ENCODE measurements around the gene CD96.

DNA sequence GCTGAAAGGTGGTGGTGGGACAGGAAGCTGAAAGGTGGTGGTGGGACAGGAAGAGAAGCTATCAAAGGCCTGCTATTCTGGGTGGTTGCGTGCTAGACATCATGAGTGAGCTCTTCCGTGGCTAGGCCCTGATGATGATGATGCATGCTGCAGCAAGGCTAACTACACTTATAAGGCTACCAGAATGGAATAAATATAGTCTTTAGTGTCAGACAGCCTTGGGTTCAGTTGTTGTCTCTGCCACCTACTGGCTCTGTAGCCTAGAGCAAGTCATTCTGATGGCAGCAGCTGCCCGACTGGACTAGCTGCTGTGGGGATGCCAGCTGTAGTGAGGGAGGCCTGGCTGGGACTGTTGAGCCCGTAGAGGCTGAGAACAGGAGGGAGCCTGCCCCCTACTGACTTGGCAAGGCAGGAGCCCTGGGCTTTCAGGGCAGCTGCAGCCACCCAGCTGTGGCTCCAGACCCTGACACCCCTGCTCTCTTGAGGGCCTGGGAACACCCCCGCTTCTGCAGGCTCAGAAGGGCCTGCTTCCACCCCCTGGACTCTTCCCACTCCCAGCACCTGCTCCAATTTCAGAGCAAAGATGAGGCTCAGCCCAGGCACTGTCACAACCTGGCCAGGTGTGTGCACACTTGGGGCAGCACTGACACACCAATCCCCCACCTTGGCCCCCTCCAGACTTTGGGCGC is 74.6 kb downstream of the CD96 start:
- TF ChIP-seq, protein P1, sequence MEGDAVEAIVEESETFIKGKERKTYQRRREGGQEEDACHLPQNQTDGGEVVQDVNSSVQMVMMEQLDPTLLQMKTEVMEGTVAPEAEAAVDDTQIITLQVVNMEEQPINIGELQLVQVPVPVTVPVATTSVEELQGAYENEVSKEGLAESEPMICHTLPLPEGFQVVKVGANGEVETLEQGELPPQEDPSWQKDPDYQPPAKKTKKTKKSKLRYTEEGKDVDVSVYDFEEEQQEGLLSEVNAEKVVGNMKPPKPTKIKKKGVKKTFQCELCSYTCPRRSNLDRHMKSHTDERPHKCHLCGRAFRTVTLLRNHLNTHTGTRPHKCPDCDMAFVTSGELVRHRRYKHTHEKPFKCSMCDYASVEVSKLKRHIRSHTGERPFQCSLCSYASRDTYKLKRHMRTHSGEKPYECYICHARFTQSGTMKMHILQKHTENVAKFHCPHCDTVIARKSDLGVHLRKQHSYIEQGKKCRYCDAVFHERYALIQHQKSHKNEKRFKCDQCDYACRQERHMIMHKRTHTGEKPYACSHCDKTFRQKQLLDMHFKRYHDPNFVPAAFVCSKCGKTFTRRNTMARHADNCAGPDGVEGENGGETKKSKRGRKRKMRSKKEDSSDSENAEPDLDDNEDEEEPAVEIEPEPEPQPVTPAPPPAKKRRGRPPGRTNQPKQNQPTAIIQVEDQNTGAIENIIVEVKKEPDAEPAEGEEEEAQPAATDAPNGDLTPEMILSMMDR (IDR thresholded peaks at IDR 0.05) = no peak
- no peak for TF ChIP-seq POLR2A (IDR thresholded peaks at IDR 0.05)

Data from body of pancreas (tissue), 4 donors.